Activated naive CD8-positive, alpha-beta T cell treated with anti-CD3 and anti-CD28 coated beads for 36 hours (primary cell): ENCODE results near the gene ATOSA. TPM values are rescaled to one million over a fixed set of nuclear protein-coding genes. Genes with fewer than 3 reads are reported as not detected.

ENCODE experiments used
- DNase-seq: peaks from one replicate; pipeline ENCODE4 v3.0.0; 2021
- H3K27ac Mint-ChIP-seq: one replicate; pipeline ENCODE4 v1.8.0; 2022; ENCODE audit warnings: mild to moderate bottlenecking, moderate library complexity, mixed read lengths
- H3K27me3 Mint-ChIP-seq: one replicate; pipeline ENCODE4 v1.8.0; 2022; ENCODE audit warnings: mild to moderate bottlenecking, mixed read lengths
- H3K36me3 Mint-ChIP-seq: one replicate; pipeline ENCODE4 v1.8.0; 2021; ENCODE audit warnings: mild to moderate bottlenecking, mixed read lengths
- H3K4me1 Mint-ChIP-seq: one replicate; pipeline ENCODE4 v1.8.0; 2021; ENCODE audit warnings: mixed read lengths
- H3K4me3 Mint-ChIP-seq: one replicate; pipeline ENCODE4 v1.8.0; 2022; ENCODE audit warnings: mild to moderate bottlenecking, moderate library complexity, mixed read lengths
- H3K9me3 Mint-ChIP-seq: one replicate; pipeline ENCODE4 v1.8.0; 2022; ENCODE audit warnings: mixed read lengths
- total RNA-seq, 2 experiments: library from RNA; stranded (reverse); gene quantifications; one replicate each; pipeline ENCODE4 v1.2.3, GENCODE V29; 2021

ATOSA gene
- total RNA-seq, 2 experiments from 2014 or later: 9.7 to 9.8 TPM

- Mint-ChIP-seq H3K4me1 (no peaks in the 10 kb centered on the region), H3K9me3 (no peaks in the 10 kb centered on the region), H3K27me3 (no peaks in the 10 kb centered on the region), H3K36me3 (no peaks in the 10 kb centered on the region), H3K4me3 (no peak overlapping the region), H3K27ac (no peak overlapping the region)
- no peak for DNase-seq
These were observed 26.9 kb upstream of the ATOSA start for GRCh38 chr15:52706091-52706490.

GRCh38 chr15:52702390-52702789 is 23.2 kb upstream of the ATOSA start:
- Mint-ChIP-seq H3K27ac (no peak overlapping the region), H3K4me3 (no peak overlapping the region), H3K36me3 (no peaks in the 10 kb centered on the region), H3K27me3 (no peaks in the 10 kb centered on the region), H3K4me1 (no peaks in the 10 kb centered on the region), H3K9me3 (no peaks in the 10 kb centered on the region)
- no peak for DNase-seq

GRCh38 chr15:52699457-52699856 is 20.3 kb upstream of the ATOSA start:
- Mint-ChIP-seq H3K9me3 (no peaks in the 10 kb centered on the region), H3K4me3 (no peak overlapping the region), H3K27ac (no peak overlapping the region), H3K27me3 (peaks cover 3% of the 10 kb centered on the region), H3K4me1 (no peaks in the 10 kb centered on the region), H3K36me3 (no peaks in the 10 kb centered on the region)
- no peak for DNase-seq

DNA sequence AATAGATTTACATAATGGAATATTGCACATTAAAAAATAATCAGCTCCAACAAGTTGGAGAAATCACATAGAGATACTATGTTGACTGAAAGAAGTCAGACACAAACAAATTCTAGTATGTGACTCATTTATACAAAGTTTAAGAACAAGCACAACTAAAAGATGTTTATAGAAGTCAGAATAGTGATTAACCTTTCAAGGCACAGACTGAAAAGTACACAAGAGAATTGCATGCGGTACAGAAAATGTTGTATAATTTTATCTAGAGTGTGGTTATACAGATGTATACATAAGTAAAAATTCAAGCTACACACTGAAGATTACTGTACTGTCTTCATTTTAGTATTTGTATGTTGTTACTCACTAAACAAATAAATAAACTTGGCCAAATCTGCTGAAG is 19.3 kb upstream of the ATOSA start:
- H3K9me3 Mint-ChIP-seq: no peaks in the 10 kb centered on the region
- no peaks in the 10 kb centered on the region for H3K4me1 Mint-ChIP-seq
- DNase-seq: no peak
- H3K4me3 Mint-ChIP-seq: no peak overlapping the region
- no peak overlapping the region for H3K27ac Mint-ChIP-seq
- peaks cover 3% of the 10 kb centered on the region for H3K27me3 Mint-ChIP-seq
- no peaks in the 10 kb centered on the region for H3K36me3 Mint-ChIP-seq

GRCh38 chr15:52697051-52697450 is 17.9 kb upstream of the ATOSA start:
- Mint-ChIP-seq H3K4me1 (no peaks in the 10 kb centered on the region), H3K27me3 (peaks cover 3% of the 10 kb centered on the region), H3K27ac (no peak overlapping the region), H3K4me3 (no peak overlapping the region), H3K9me3 (no peaks in the 10 kb centered on the region), H3K36me3 (no peaks in the 10 kb centered on the region)
- no peak for DNase-seq

DNA sequence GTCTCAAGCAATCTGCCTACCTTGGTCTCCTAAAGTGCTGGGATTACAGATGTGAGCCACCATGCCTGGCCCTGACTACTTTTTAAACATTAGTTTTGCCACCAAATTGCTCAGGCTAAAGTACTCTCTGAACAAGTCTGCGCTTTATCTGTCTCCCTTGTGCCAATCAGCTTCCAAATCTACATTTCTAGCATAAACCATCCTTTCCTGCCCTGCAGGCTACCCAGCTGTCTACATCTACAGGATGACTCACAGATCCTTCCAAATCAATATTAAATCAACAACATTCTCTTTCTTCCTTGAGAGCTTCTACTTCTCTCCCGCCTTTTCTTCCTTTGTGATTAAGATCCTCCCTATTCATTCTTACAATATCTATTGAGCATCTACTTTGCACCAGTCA is 16.0 kb upstream of the ATOSA start:
- Mint-ChIP-seq H3K36me3 (no peaks in the 10 kb centered on the region), H3K27ac (no peak overlapping the region), H3K9me3 (no peaks in the 10 kb centered on the region), H3K4me3 (no peak overlapping the region), H3K4me1 (no peaks in the 10 kb centered on the region), H3K27me3 (peaks cover 3% of the 10 kb centered on the region)
- DNase-seq: no peak

GRCh38 chr15:52689562-52689961 is 10.4 kb upstream of the ATOSA start:
- Mint-ChIP-seq H3K4me1 (no peaks in the 10 kb centered on the region), H3K4me3 (no peak overlapping the region), H3K27me3 (no peaks in the 10 kb centered on the region), H3K27ac (no peak overlapping the region), H3K36me3 (no peaks in the 10 kb centered on the region), H3K9me3 (no peaks in the 10 kb centered on the region)
- DNase-seq: no peak

DNA sequence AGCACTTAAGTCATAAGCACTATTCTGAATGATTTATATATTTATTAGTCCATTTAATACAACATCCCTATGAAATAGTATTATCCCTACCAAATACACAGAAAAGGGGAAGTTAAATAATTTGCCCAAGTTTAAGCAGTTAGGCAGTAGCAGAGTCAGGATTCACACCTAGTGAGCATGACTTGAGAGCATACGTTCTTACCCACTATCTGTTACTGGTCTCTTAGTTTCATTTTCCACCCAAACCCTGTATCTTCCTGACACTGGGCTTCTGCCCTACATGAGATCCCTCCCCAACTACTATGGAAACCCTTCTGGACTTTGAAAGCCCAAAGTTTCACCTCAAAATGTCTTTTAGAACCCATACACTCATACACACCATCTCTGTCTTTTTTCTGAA is 4.4 kb upstream of the ATOSA start:
- no peaks in the 10 kb centered on the region for H3K27me3 Mint-ChIP-seq
- no peak overlapping the region for H3K4me3 Mint-ChIP-seq
- H3K27ac Mint-ChIP-seq: peak overlapping the region; percentile 9

DNA sequence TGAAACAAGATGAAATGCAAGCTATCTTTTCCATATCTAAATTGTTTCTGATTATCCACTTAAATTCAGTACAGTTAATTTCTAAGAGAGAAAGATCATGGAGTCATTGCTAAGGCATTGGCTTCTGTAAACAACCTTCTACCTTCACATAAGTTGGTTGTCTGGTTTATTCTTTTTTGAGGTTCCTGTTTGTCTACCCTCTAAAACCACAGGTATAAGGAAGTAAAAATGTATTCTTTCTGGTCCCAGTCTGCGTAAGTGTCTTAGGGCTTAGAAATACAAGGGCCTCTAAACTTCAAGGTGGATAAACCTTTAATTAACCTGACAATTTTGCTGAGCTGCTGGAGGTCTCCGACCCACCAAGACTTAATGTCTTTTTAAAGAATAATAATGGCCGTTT is 3.6 kb upstream of the ATOSA start:
- Mint-ChIP-seq H3K36me3 (no peaks in the 10 kb centered on the region), H3K4me1 (peaks cover 21% of the 10 kb centered on the region), H3K4me3 (no peak overlapping the region), H3K9me3 (no peaks in the 10 kb centered on the region), H3K27me3 (no peaks in the 10 kb centered on the region), H3K27ac (no peak overlapping the region)
- DNase-seq: no peak

More for the DNA sequence above, 4.4 kb upstream of the ATOSA start:
- Mint-ChIP-seq H3K4me1 (peaks cover 21% of the 10 kb centered on the region), H3K9me3 (no peaks in the 10 kb centered on the region), H3K36me3 (no peaks in the 10 kb centered on the region)
- no peak for DNase-seq

DNA sequence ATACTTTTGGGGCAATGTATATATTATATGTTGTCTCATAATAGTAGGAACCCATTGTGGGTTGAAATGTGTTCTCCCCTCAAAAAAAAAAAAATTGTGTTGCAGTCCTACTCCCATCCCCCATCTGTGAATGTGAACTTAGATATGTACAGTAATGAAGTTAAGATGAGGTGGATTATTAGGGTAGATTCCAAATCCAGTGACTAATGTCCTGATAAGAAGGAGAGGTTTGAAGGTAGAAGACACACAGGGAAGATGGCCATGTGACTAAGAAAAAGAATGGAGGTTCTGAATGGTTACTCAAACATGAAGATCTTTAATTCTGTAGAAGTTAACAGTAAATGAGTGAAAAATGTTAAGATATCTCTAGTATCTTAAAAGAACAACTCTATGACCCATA is 3.0 kb upstream of the ATOSA start:
- DNase-seq: no peak
- Mint-ChIP-seq H3K4me1 (peaks cover 24% of the 10 kb centered on the region), H3K27ac (no peak overlapping the region), H3K27me3 (no peaks in the 10 kb centered on the region), H3K9me3 (no peaks in the 10 kb centered on the region), H3K4me3 (no peak overlapping the region), H3K36me3 (no peaks in the 10 kb centered on the region)

DNA sequence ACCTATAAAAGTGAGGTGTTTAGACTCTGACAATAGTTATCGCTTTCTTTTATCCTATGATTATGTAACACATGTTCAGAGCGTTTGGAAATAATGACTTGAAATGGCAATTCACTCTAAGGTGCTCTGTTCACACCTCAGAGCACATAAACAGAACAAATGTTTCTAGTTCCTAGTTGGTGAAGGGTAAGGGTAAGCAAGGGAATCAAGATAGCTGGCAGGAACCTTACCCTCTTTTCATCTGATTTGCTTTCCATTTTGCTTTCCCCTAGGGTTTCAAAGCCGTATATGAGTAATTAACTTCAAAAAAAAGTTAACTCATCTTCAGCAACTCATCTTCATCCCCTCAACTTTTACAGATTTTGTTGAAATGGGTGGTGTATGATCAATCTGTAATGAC is 2.3 kb upstream of the ATOSA start:
- Mint-ChIP-seq H3K9me3 (no peaks in the 10 kb centered on the region), H3K36me3 (no peaks in the 10 kb centered on the region), H3K27me3 (no peaks in the 10 kb centered on the region), H3K4me3 (no peak overlapping the region), H3K4me1 (peaks cover 26% of the 10 kb centered on the region), H3K27ac (no peak overlapping the region)
- DNase-seq: no peak

DNA sequence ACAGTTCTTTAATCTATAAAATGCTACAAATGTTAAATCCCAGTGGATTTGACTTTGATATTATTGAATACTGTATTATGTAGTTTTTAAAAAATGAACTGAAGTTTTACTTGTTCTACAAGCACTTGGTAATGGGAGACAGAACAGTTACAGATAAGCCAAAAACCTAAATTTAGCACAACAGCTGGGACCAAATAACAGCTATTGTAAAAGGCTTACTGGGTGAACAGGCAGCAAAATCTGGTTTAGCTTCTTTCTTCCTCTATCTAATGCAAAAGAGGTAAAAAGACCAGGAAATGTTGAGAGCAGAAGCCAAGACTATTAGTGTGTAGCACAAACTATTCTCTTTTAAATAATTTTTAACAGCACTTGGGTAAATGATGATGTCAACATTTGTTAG is 1.6 kb upstream of the ATOSA start:
- H3K36me3 Mint-ChIP-seq: no peaks in the 10 kb centered on the region
- H3K9me3 Mint-ChIP-seq: no peaks in the 10 kb centered on the region
- H3K4me3 Mint-ChIP-seq: no peak overlapping the region
- no peak overlapping the region for H3K27ac Mint-ChIP-seq
- H3K27me3 Mint-ChIP-seq: no peaks in the 10 kb centered on the region
- peaks cover 28% of the 10 kb centered on the region for H3K4me1 Mint-ChIP-seq
- DNase-seq: no peak

DNA sequence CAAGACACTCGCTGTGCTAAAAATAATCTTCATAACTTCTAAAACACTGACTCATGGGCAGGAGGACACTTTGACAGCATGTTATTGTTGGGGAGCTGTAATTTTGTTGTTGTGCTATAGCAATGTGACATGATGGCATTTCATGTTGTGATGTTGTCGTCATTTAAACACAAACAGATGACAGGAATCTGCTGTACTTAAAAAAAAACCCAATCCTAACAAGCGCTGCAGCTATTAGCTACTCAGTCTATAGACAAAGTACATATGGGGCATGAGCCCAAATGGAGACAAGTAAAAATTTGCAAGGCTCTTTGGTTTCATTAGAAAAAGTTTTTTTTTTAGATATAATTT is 828 bp upstream of the ATOSA start:
- Mint-ChIP-seq H3K36me3 (no peaks in the 10 kb centered on the region), H3K4me3 (peak overlapping the region; percentile 98), H3K4me1 (peaks cover 31% of the 10 kb centered on the region), H3K9me3 (no peaks in the 10 kb centered on the region), H3K27me3 (no peaks in the 10 kb centered on the region), H3K27ac (no peak overlapping the region)
- no peak for DNase-seq

DNA sequence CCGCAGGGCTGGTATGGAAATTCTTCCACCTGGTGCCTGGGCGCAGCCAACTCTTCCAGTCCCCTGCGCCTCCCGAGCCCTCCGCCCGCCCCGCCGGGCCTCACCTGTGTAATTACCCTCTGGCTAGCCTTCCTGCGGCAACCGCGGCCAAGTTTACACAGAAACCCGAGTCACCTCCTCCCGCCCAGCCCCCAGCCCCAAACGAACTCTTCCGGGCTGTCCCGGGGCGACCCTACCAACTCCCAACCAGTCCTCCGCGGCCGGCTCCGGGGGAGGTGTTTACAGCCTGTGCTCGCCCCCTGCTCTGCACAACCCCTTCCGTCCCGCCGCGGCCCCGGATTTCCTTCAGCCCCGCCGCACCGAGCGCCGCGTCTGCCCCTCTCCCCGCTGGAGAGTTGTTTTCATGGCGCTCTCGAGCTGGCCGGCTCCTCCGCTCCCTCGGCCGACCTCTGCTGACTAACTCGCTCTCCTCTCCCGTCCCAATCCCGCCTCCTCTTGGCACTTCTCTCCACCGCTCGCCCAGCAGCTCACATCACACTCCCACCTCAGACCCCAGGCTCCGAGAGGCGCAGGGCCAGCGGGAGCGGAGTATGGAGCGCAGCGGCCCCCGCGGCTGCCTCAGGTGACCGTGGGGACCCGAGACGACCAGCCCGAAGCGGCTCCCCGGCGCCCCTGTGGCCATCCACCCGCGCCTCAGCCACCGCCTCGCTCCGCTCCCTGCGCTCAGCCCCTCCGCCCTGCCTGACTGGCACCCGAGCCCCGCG is 538 bp downstream of the ATOSA start:
- Mint-ChIP-seq H3K4me1 (peaks cover 29% of the 10 kb centered on the region), H3K27ac (peak overlapping the region; percentile 98), H3K27me3 (no peaks in the 10 kb centered on the region), H3K4me3 (peak overlapping the region; percentile 98), H3K36me3 (no peaks in the 10 kb centered on the region), H3K9me3 (no peaks in the 10 kb centered on the region)
- peak; percentile 64 for DNase-seq

DNA sequence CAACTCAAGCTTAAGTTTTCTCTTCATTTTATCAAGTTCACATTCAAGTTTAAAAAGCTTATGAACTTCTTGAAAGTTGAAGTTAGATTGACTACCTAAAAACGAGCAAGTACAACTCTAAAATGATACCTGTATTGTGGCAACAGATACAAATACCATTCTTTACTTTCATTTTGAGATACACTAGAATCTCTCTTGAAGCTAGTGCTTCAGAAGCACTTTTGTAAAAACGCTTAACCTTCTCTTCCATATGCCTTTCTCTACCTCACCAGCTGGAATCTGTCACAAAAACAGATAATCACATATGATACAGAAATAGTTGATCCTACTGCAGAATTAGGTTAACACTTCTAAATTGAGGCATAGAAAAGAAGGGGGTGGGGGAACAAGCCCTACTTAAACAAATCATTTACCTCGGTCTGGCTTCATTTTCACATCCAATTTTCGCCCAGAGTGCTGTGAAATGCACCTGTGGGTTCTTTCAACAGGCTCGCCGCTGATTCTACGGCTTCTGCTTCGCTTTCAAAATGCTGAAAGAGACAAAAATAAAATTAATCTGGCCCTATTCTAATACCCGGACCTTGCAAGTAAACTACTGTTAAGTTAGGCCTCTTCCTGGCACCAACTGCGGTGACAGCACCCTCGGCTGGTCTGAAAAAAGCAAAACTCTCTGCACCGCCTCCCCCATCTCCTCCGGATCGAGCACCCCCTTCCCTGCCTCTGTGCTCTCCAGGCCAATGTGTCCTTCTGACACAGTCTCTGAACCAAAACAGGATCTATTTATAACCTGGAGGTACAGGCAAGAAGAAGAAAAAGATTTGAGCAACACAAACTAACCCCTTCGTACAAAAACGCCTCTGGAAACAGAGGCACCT is 1.4 kb downstream of the ATOSA start:
- H3K4me1 Mint-ChIP-seq: peaks cover 34% of the 10 kb centered on the region
- peak overlapping the region; percentile 98 for H3K27ac Mint-ChIP-seq
- no peaks in the 10 kb centered on the region for H3K9me3 Mint-ChIP-seq
- no peaks in the 10 kb centered on the region for H3K27me3 Mint-ChIP-seq
- no peaks in the 10 kb centered on the region for H3K36me3 Mint-ChIP-seq
- H3K4me3 Mint-ChIP-seq: peak overlapping the region; percentile 98
- peak; percentile 59 for DNase-seq

DNA sequence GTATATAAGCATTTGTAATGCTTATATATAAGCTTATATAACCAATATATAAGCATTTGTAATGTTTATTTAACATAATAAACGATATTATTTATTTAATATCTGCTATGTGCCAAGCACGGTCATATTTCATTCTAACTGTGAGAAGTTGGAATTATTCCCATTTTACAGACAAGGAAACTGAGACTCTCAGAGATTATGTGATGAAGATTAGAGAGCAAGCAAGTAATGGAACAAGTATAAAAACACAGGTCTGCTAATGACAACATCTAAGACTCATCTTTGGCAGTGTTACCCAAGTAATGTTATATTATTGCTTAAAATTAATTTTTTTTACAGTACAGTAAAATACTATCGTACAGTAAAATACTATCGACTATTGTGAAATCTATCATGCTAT is 4.4 kb downstream of the ATOSA start:
- H3K4me1 Mint-ChIP-seq: peaks cover 23% of the 10 kb centered on the region
- H3K36me3 Mint-ChIP-seq: no peaks in the 10 kb centered on the region
- H3K9me3 Mint-ChIP-seq: no peaks in the 10 kb centered on the region
- no peak for DNase-seq
- no peaks in the 10 kb centered on the region for H3K27me3 Mint-ChIP-seq
- H3K4me3 Mint-ChIP-seq: no peak overlapping the region
- no peak overlapping the region for H3K27ac Mint-ChIP-seq
